Activated naive CD8-positive, alpha-beta T cell treated with anti-CD3 and anti-CD28 coated beads, Interleukin-2, amount 10 ng/mL, durations not matched to agents 7 days and 5 days (primary cell): ENCODE data around the gene UNC80. TPM values are rescaled to one million over a fixed set of nuclear protein-coding genes. Genes with fewer than 3 reads are reported as not detected.

Source experiments
- ATAC-seq: fragments of 150-1000 bp; cut with Tn5 transposase; one replicate; pipeline ENCODE4 v1.10.0; 2021; ENCODE audit warnings: low read depth, moderate library complexity
- POLR2A ChIA-PET: fragments of 350-600 bp; sonication (Branson Sonifier 250); formaldehyde crosslinking; loops from one replicate; lab custom pipeline; 2021; ENCODE audit warnings: antibody characterized with exemption; lab: Charles Lee
- DNase-seq: peaks from one replicate; pipeline ENCODE4 v3.0.0; 2021
- H3K27ac Mint-ChIP-seq: one replicate; pipeline ENCODE4 v1.8.0; 2022; ENCODE audit warnings: mild to moderate bottlenecking, mixed read lengths
- H3K27me3 Mint-ChIP-seq: one replicate; pipeline ENCODE4 v1.8.0; 2022; ENCODE audit warnings: mild to moderate bottlenecking, moderate library complexity, mixed read lengths
- H3K36me3 Mint-ChIP-seq: one replicate; pipeline ENCODE4 v1.8.0; 2021; ENCODE audit warnings: mild to moderate bottlenecking, mixed read lengths
- H3K4me1 Mint-ChIP-seq: one replicate; pipeline ENCODE4 v1.8.0; 2021; ENCODE audit warnings: mixed read lengths
- H3K4me3 Mint-ChIP-seq: one replicate; pipeline ENCODE4 v1.8.0; 2022; ENCODE audit warnings: mild to moderate bottlenecking, moderate library complexity, mixed read lengths
- H3K9me3 Mint-ChIP-seq: one replicate; pipeline ENCODE4 v1.8.0; 2021; ENCODE audit warnings: mixed read lengths
- total RNA-seq, 2 experiments: library from RNA; stranded (reverse); gene quantifications; one replicate each; pipeline ENCODE4 v1.2.3, GENCODE V29; 2021

The UNC80 gene
- total RNA-seq, 2 experiments from 2014 or later = not detected

- H3K4me1 Mint-ChIP-seq = no peaks in the 10 kb centered on the region
- H3K27me3 Mint-ChIP-seq = peaks cover 1% of the 10 kb centered on the region
- DNase-seq (no peak), ATAC-seq (no peak)
- H3K4me3 Mint-ChIP-seq = no peak overlapping the region
- no peaks in the 10 kb centered on the region for H3K36me3 Mint-ChIP-seq
- H3K9me3 Mint-ChIP-seq = no peaks in the 10 kb centered on the region
- H3K27ac Mint-ChIP-seq = no peak overlapping the region
- POLR2A ChIA-PET = no interaction called here
These were observed 167.3 kb downstream of the UNC80 start for GRCh38 chr2:209938906-209939305.

GRCh38 chr2:209940936-209941335, 169.3 kb downstream of the UNC80 start:
- Mint-ChIP-seq H3K27ac (no peak overlapping the region), H3K36me3 (no peaks in the 10 kb centered on the region), H3K27me3 (peaks cover 5% of the 10 kb centered on the region), H3K9me3 (no peaks in the 10 kb centered on the region), H3K4me1 (no peaks in the 10 kb centered on the region), H3K4me3 (no peak overlapping the region)
- ATAC-seq = no peak
- no peak for DNase-seq
- POLR2A ChIA-PET = no interaction called here

GRCh38 chr2:209942426-209942825, 170.8 kb downstream of the UNC80 start:
- Mint-ChIP-seq H3K9me3 (no peaks in the 10 kb centered on the region), H3K4me3 (no peak overlapping the region), H3K4me1 (no peaks in the 10 kb centered on the region), H3K27me3 (peaks cover 9% of the 10 kb centered on the region), H3K27ac (no peak overlapping the region), H3K36me3 (no peaks in the 10 kb centered on the region)
- DNase-seq (no peak), ATAC-seq (no peak)
- POLR2A ChIA-PET = no interaction called here

DNA sequence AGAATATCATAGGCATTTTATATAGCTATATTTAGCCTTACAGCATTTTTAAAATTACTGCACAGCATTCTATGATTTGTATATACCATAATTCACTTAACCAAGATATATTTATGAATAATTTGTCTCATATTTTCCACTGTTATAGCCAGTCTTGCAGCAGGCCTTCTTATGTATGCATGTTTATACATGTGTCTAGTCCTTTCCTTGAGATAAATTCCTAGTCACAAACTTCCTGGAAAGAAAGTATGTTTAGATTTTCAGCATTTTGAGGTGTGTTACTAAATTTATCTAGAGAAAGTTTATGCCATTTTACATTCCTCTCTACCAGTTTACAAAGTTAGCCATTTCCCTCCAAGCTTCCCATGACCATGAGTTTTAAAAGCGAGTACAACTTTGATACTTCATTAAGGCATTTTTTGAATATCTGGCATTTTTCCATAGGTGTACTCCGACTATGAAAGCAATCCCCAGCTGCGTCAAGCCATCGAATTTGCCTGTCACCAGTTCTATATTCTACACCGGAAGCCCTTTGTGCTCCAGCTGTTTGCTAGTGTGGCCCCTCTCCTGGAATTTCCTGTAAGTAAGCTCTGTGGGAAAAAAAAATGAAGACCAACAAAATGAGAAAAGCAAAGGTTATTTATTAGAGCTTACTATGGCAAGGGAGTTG, 171.4 kb downstream of the UNC80 start:
- Mint-ChIP-seq H3K9me3 (no peaks in the 10 kb centered on the region), H3K4me1 (no peaks in the 10 kb centered on the region), H3K27ac (no peak overlapping the region), H3K36me3 (no peaks in the 10 kb centered on the region), H3K27me3 (peaks cover 11% of the 10 kb centered on the region), H3K4me3 (no peak overlapping the region)
- no peak for DNase-seq
- ATAC-seq = no peak
- POLR2A ChIA-PET = no interaction called here

GRCh38 chr2:209943776-209944175, 172.1 kb downstream of the UNC80 start:
- DNase-seq (no peak), ATAC-seq (no peak)
- POLR2A ChIA-PET = no interaction called here
- Mint-ChIP-seq H3K27ac (no peak overlapping the region), H3K27me3 (peaks cover 11% of the 10 kb centered on the region), H3K9me3 (no peaks in the 10 kb centered on the region), H3K36me3 (no peaks in the 10 kb centered on the region), H3K4me1 (no peaks in the 10 kb centered on the region), H3K4me3 (no peak overlapping the region)

GRCh38 chr2:209946539-209946938, 174.9 kb downstream of the UNC80 start:
- Mint-ChIP-seq H3K36me3 (no peaks in the 10 kb centered on the region), H3K27me3 (peaks cover 12% of the 10 kb centered on the region), H3K4me3 (no peak overlapping the region), H3K4me1 (no peaks in the 10 kb centered on the region), H3K27ac (no peak overlapping the region), H3K9me3 (no peaks in the 10 kb centered on the region)
- POLR2A ChIA-PET = no interaction called here
- DNase-seq (no peak), ATAC-seq (no peak)

DNA sequence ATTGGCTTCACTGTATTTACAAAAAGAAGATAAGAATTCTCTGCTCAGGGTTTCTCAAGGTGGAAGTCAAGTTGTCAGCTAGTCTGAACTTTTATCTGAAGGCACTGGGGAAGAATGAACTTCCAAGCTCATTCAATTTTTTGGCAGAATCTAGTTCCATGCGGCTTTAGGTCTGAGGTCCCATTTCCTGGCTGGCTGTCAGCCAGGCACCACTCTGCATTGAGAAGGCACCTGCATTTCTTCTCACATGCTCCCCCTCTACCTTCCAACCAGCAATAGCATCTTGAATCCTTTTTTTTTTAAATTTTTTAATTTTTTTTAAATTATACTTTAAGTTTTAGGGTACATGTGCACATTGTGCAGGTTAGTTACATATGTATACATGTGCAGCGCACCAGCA, 184.6 kb downstream of the UNC80 start:
- Mint-ChIP-seq H3K27ac (no peak overlapping the region), H3K27me3 (peaks cover 16% of the 10 kb centered on the region), H3K9me3 (no peaks in the 10 kb centered on the region), H3K4me3 (no peak overlapping the region), H3K4me1 (no peaks in the 10 kb centered on the region), H3K36me3 (no peaks in the 10 kb centered on the region)
- no peak for DNase-seq
- ATAC-seq = no peak
- POLR2A ChIA-PET = no interaction called here

DNA sequence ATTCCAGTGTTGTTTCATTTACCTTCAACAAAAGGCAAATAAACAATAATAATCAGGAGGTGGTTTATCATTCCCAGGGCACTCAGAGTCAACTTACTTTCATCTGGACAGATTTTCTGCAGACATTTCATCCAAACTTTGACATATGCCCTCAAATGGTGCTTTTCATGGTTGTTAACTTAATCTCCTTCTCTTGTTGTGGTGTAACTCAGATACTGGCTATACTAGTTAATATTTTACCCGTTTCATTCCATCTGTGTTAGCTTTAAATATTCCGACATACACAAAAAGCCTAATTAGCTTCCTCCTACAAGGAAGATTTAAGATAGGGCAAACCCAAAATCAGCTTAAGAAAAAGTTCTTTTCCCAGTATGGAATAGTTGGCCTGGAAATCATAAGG, 186.4 kb downstream of the UNC80 start:
- Mint-ChIP-seq H3K4me1 (no peaks in the 10 kb centered on the region), H3K9me3 (no peaks in the 10 kb centered on the region), H3K27ac (no peak overlapping the region), H3K27me3 (peaks cover 10% of the 10 kb centered on the region), H3K4me3 (no peak overlapping the region), H3K36me3 (no peaks in the 10 kb centered on the region)
- DNase-seq = no peak
- ATAC-seq = no peak
- POLR2A ChIA-PET = no interaction called here

- no peak overlapping the region for H3K4me3 Mint-ChIP-seq
- ATAC-seq = no peak
- H3K27ac Mint-ChIP-seq = no peak overlapping the region
- no peaks in the 10 kb centered on the region for H3K36me3 Mint-ChIP-seq
- no peak for DNase-seq
- H3K4me1 Mint-ChIP-seq = no peaks in the 10 kb centered on the region
- POLR2A ChIA-PET = no interaction called here
- peaks cover 10% of the 10 kb centered on the region for H3K27me3 Mint-ChIP-seq
- H3K9me3 Mint-ChIP-seq = no peaks in the 10 kb centered on the region
These were observed 188.4 kb downstream of the UNC80 start for GRCh38 chr2:209960045-209960444.

DNA sequence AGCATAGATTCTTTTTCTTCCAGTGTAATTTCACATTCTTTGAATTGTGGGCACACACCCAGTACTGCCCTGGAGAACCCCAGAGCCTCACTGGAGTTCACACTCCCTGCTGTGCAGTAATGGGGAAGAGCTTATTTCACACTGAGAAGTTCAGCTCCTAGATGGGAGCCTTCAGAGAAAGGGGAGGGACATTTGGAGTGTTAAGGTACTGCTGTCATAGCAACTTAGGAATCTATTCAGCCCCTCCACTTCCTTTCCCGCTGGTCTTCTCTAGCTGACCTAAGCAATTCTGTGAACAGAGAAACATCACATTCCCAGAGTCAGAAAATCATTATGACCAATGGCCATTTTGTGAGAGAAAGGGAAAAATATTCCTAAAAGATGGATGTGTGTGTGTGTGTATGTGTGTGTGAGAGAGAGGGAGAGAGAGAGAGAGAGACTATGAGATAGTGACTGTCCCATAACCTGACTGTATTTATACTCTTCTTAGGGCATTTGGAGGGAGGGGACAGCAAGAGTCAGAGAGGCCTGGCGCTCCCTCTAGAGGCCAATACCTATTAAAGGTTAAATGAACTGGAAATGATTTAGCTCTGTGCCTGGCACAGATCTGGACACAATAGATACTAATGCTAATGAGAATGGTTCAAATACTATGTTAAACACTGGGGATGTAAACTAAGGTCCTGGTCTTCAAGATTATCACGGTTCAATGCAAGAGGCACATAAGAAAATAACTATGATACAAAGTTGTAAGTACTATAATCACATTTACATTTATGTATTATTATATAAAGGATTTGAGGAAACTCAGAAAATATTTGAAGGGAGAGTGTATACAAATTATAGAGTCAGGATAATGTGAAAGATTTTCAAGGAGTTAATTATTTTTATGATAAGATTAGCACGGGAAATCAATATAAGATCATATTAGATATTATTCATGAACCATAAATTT, 189.3 kb downstream of the UNC80 start:
- H3K4me1 Mint-ChIP-seq = no peaks in the 10 kb centered on the region
- H3K27me3 Mint-ChIP-seq = peaks cover 10% of the 10 kb centered on the region
- no peak overlapping the region for H3K4me3 Mint-ChIP-seq
- POLR2A ChIA-PET = no interaction called here
- no peaks in the 10 kb centered on the region for H3K9me3 Mint-ChIP-seq
- peak; percentile 45 for ATAC-seq
- H3K27ac Mint-ChIP-seq = no peak overlapping the region
- no peak for DNase-seq
- no peaks in the 10 kb centered on the region for H3K36me3 Mint-ChIP-seq

DNA sequence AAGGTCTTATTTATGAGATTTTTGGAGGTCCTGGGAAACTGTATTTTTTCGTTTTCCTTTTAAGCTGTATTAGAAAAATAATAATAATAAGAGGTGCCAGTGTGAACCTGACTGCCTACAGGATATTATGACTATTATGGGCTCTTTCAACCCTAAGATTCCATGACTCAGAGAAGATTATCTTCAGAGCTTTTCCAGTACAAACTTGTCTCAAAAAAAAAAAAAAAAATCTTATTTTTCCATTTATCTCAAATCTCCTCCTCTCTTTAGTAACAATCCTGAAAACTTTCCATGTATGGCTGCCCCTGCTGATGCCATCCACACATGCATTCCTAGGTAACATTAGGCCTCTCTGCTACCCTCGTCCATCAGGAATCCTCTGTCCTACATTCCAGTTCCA, 194.1 kb downstream of the UNC80 start:
- Mint-ChIP-seq H3K9me3 (no peaks in the 10 kb centered on the region), H3K4me1 (no peaks in the 10 kb centered on the region), H3K36me3 (no peaks in the 10 kb centered on the region), H3K4me3 (no peak overlapping the region), H3K27me3 (no peaks in the 10 kb centered on the region), H3K27ac (no peak overlapping the region)
- DNase-seq = no peak
- no peak for ATAC-seq
- POLR2A ChIA-PET = no interaction called here

- H3K27ac Mint-ChIP-seq = no peak overlapping the region
- H3K4me3 Mint-ChIP-seq = no peak overlapping the region
- ATAC-seq = no peak
- H3K36me3 Mint-ChIP-seq = no peaks in the 10 kb centered on the region
- no peaks in the 10 kb centered on the region for H3K9me3 Mint-ChIP-seq
- H3K4me1 Mint-ChIP-seq = no peaks in the 10 kb centered on the region
- DNase-seq = no peak
- POLR2A ChIA-PET = no interaction called here
- H3K27me3 Mint-ChIP-seq = peaks cover 2% of the 10 kb centered on the region
These were observed 198.1 kb downstream of the UNC80 start for GRCh38 chr2:209969692-209970091.

DNA sequence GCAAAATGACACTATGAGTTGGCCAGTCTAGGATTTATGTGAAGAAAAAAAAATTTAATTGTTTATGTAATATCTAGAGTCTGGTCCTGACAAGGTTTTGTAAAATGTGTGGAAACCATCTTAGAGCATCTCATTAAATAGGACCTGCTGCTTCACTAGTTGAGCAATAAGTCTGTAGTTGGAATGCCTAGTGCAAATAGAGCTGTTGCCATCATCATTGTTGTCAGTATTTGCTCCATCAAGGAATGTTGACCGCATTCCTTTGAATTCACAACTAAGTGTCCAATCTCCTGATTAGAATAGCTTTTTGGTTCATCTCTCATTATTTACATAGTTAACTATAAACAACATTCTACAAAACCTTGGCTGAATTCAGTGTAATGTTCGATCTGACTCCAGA, 198.6 kb downstream of the UNC80 start:
- Mint-ChIP-seq H3K27me3 (peaks cover 2% of the 10 kb centered on the region), H3K4me3 (no peak overlapping the region), H3K27ac (no peak overlapping the region), H3K9me3 (no peaks in the 10 kb centered on the region), H3K36me3 (no peaks in the 10 kb centered on the region), H3K4me1 (no peaks in the 10 kb centered on the region)
- DNase-seq = no peak
- POLR2A ChIA-PET = no interaction called here
- no peak for ATAC-seq

- Mint-ChIP-seq H3K27me3 (peaks cover 2% of the 10 kb centered on the region), H3K27ac (no peak overlapping the region), H3K36me3 (no peaks in the 10 kb centered on the region), H3K4me1 (no peaks in the 10 kb centered on the region), H3K9me3 (no peaks in the 10 kb centered on the region), H3K4me3 (no peak overlapping the region)
- POLR2A ChIA-PET = no interaction called here
- DNase-seq (no peak), ATAC-seq (no peak)
These were observed 199.1 kb downstream of the UNC80 start for GRCh38 chr2:209970711-209971110.
